Left ventricle myocardium inferior (tissue), 1 donor: ENCODE data around the gene PLAAT5. TPM values are rescaled to one million over a fixed set of nuclear protein-coding genes. Genes with fewer than 3 reads are reported as not detected.

Source experiments
- DNase-seq: peaks from one replicate; pipeline ENCODE4 v3.0.0-alpha.2; 2020
- H3K27ac ChIP-seq: fragments of 200-600 bp; replicated peaks from 2 replicates; pipeline ENCODE4 v1.8.0; 2021
- H3K27me3 ChIP-seq: fragments of 200-600 bp; 2 replicates; pipeline ENCODE4 v1.8.0; 2021; ENCODE audit warnings: low read depth
- H3K36me3 ChIP-seq: fragments of 200-600 bp; 2 replicates; pipeline ENCODE4 v1.8.0; 2021
- H3K4me1 ChIP-seq: fragments of 200-600 bp; 2 replicates; pipeline ENCODE4 v1.8.0; 2021
- H3K4me3 ChIP-seq: fragments of 200-600 bp; 2 replicates; pipeline ENCODE4 v1.8.0; 2021; ENCODE audit warnings: mild to moderate bottlenecking, moderate library complexity
- H3K9me3 ChIP-seq: fragments of 200-600 bp; replicated peaks from 2 replicates; pipeline ENCODE4 v1.8.0; 2021
- intact Hi-C: fragments of 100-400 bp; cut with micrococcal nuclease; formaldehyde crosslinking; loops from one replicate; pipeline ENCODE4 v1.11.0; 2022
- total RNA-seq: library from RNA; stranded (reverse); fragmentation: NEBNext Ultra II Directional; extraction: Animal tissue kit (Norgen Biotek cat#: 25700); gene quantifications from one replicate; pipeline ENCODE4 v1.2.1, GENCODE V29; 2021
- TF ChIP-seq, protein P1 (sequence below): fragments of 200-600 bp; IDR thresholded peaks from 2 replicates; pipeline ENCODE4 v1.8.0; 2021; ENCODE audit warnings: antibody characterized with exemption, mild to moderate bottlenecking, borderline replicate concordance
- donor health status: DM: no; HTN: yes; CAD: no; lungs with severe emphysema.

PLAAT5 gene
- total RNA-seq, 1 donor from 2014 or later = 1.4 TPM

- intact Hi-C loops = no loop called here
- DNase-seq = no peak
- Histone ChIP-seq H3K4me3 (no peak overlapping the region), H3K4me1 (peaks cover 39% of the 10 kb centered on the region), H3K9me3 (no peaks in the 10 kb centered on the region), H3K36me3 (no peaks in the 10 kb centered on the region), H3K27me3 (no peaks in the 10 kb centered on the region), H3K27ac (no peak overlapping the region)
- TF ChIP-seq, protein P1, sequence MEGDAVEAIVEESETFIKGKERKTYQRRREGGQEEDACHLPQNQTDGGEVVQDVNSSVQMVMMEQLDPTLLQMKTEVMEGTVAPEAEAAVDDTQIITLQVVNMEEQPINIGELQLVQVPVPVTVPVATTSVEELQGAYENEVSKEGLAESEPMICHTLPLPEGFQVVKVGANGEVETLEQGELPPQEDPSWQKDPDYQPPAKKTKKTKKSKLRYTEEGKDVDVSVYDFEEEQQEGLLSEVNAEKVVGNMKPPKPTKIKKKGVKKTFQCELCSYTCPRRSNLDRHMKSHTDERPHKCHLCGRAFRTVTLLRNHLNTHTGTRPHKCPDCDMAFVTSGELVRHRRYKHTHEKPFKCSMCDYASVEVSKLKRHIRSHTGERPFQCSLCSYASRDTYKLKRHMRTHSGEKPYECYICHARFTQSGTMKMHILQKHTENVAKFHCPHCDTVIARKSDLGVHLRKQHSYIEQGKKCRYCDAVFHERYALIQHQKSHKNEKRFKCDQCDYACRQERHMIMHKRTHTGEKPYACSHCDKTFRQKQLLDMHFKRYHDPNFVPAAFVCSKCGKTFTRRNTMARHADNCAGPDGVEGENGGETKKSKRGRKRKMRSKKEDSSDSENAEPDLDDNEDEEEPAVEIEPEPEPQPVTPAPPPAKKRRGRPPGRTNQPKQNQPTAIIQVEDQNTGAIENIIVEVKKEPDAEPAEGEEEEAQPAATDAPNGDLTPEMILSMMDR = no peak
These were observed 17.8 kb upstream of the PLAAT5 start for GRCh38 chr11:63508745-63509144.

DNA sequence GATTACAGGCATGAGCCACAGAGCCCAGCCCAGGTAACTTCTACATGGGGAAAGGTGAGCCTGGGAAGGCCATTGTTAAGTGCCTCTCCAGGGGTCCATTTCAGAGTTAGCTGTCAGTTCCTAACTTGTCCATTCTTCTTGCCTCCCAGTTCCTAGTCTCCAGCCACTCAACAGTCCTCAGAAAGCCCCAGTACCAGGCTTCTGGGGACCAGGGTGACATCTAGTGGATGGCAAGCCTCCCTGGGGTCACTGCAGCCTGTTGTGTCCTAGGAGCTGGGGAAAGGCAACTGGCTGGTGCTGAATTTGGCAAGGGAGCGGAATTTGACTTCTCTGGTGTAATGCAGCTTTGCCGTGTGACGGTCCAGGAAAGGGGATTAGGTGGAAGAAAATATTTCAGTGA, 17.0 kb upstream of the PLAAT5 start:
- Histone ChIP-seq H3K27ac (no peak overlapping the region), H3K27me3 (no peaks in the 10 kb centered on the region), H3K4me1 (peaks cover 39% of the 10 kb centered on the region), H3K4me3 (no peak overlapping the region), H3K36me3 (no peaks in the 10 kb centered on the region), H3K9me3 (no peaks in the 10 kb centered on the region)
- peak; percentile 49 for DNase-seq
- intact Hi-C loops = no loop called here
- TF ChIP-seq, protein P1 = peak; percentile 59

DNA sequence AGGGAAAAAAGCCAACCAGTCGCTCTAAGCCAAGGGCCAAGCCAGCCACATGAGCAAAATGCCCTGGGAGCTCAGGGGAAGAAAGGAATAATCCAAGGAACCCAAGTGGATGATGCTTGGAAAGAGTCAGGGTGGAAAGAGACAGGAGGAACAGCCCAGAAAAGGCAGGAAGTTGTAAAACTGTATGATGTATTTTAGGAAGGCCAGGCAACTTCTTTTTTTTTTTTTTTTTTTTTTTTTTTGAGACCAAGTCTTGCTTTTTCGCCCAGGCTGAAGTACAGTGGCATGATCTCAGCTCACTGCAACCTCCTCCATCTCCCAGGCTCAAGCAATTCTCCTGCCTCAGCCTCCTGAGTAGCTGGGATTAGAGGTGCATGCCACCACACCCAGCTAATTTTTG, 16.5 kb upstream of the PLAAT5 start:
- no peak overlapping the region for H3K4me3 ChIP-seq
- H3K27me3 ChIP-seq = no peaks in the 10 kb centered on the region
- peaks cover 39% of the 10 kb centered on the region for H3K4me1 ChIP-seq
- H3K36me3 ChIP-seq = no peaks in the 10 kb centered on the region
- no peak for DNase-seq
- no peaks in the 10 kb centered on the region for H3K9me3 ChIP-seq
- H3K27ac ChIP-seq = no peak overlapping the region
- TF ChIP-seq, protein P1 = no peak
- intact Hi-C loops = no loop called here

GRCh38 chr11:63506876-63507275, 15.9 kb upstream of the PLAAT5 start:
- TF ChIP-seq, protein P1 = no peak
- intact Hi-C loops = no loop called here
- H3K27ac ChIP-seq = no peak overlapping the region
- H3K4me1 ChIP-seq = peaks cover 39% of the 10 kb centered on the region
- no peak for DNase-seq
- H3K9me3 ChIP-seq = no peaks in the 10 kb centered on the region
- no peaks in the 10 kb centered on the region for H3K27me3 ChIP-seq
- no peaks in the 10 kb centered on the region for H3K36me3 ChIP-seq
- no peak overlapping the region for H3K4me3 ChIP-seq

GRCh38 chr11:63505857-63506528, 15.0 kb upstream of the PLAAT5 start, which contains the start of gene LGALS12:
LGALS12 (plus strand) TSS chr11:63506084; CDS start chr11:63506459, 375 bp downstream.
- H3K4me1 ChIP-seq = peaks cover 34% of the 10 kb centered on the region
- no peak within 1 kb of the TSS for H3K27ac ChIP-seq
- peaks cover under 1% of the 10 kb centered on the region for H3K9me3 ChIP-seq
- TF ChIP-seq, protein P1 = no peak
- H3K36me3 ChIP-seq = no peaks in the 10 kb centered on the region
- intact Hi-C loops = no loop called here
- no peak for DNase-seq
- H3K4me3 ChIP-seq = no peak within 1 kb of the TSS
- H3K27me3 ChIP-seq = no peaks in the 10 kb centered on the region
